ENCODE measurements around the gene CGB7.
"Not testable (repeated sequence)": the region's sequence is repeated elsewhere in the genome, so short reads cannot be mapped to it uniquely, and the experiment has no call there.

- not testable (repeated sequence) for TF ChIP-seq CTCF, POLR2A (IDR thresholded peaks at IDR 0.05)
These were observed 19.4 kb downstream of the CGB7 start for GRCh38 chr19:49038111-49038510.

All from esophagus squamous epithelium (tissue), 4 donors.